Aorta (tissue), 5 donors: ENCODE measurements around the gene CROT. TPM values are rescaled to one million over a fixed set of nuclear protein-coding genes. Genes with fewer than 3 reads are reported as not detected.
A peak's percentile ranks its signal among the peaks of the same experiment; 100 is the strongest.

Experiments
- ATAC-seq: fragments of 200-7000 bp; cut with Tn5 transposase; one replicate; pipeline ENCODE4 v1.9.1; 2022; ENCODE audit warnings: moderate library complexity; ENCODE audit not compliant: low FRiP score
- DNase-seq, 2 donors: peaks; one replicate each; pipeline ENCODE4 v3.0.0-alpha.2; 2020
- H3K27ac ChIP-seq, 2 donors: one replicate each; pipeline ENCODE4 v1.5.1; 2013; ENCODE audit warnings: low read length in 2 of 2, mild to moderate bottlenecking in 2 of 2, moderate library complexity in 2 of 2, control low read depth in 1 of 2, inconsistent platforms in 1 of 2, low read depth in 1 of 2
- H3K27me3 ChIP-seq, 2 donors: one replicate each; pipeline ENCODE4 v1.6.1; 2013; ENCODE audit warnings: control low read depth in 1 of 2, low read length in 1 of 2, mild to moderate bottlenecking in 1 of 2, moderate library complexity in 1 of 2; ENCODE audit not compliant: insufficient read depth in 2 of 2, control insufficient read depth in 1 of 2
- H3K36me3 ChIP-seq, 2 donors: one replicate each; pipeline ENCODE4 v1.6.1; 2013; ENCODE audit warnings: control low read depth in 1 of 2, low read length in 1 of 2, mild to moderate bottlenecking in 1 of 2; ENCODE audit not compliant: insufficient read depth in 2 of 2, control insufficient read depth in 1 of 2
- H3K4me1 ChIP-seq, 2 donors: one replicate each; pipeline ENCODE4 v1.6.1; 2013; ENCODE audit warnings: low read length in 2 of 2, control low read depth in 1 of 2, mild to moderate bottlenecking in 1 of 2, moderate library complexity in 1 of 2; ENCODE audit not compliant: insufficient read depth in 2 of 2, control insufficient read depth in 1 of 2
- H3K4me3 ChIP-seq, 2 donors: one replicate each; pipeline ENCODE4 v1.5.1; 2013; ENCODE audit warnings: low read length in 2 of 2, control low read depth in 1 of 2, mild to moderate bottlenecking in 1 of 2
- H3K9me3 ChIP-seq: one replicate; pipeline ENCODE4 v1.6.1; 2013; ENCODE audit warnings: mild to moderate bottlenecking, low read length; ENCODE audit not compliant: control insufficient read depth
- WGBS, 2 donors: extraction: QIAGEN DNeasy Blood & Tissue Kit; methylation state at CpG; one replicate each; pipeline ENCODE4 v1.1.7; 2013; 5-methylcytosine and 5-hydroxymethylcytosine counted together
- intact Hi-C, 2 donors: fragments of 100-400 bp; cut with DNase I; formaldehyde crosslinking; loops; one replicate each; pipeline versions ENCODE4 v1.14.2 to v1.15.0; 2022
- polyA plus RNA-seq, 2 donors: library from polyadenylated mRNA; stranded (reverse); fragments of 200-250 nt; gene quantifications; one replicate each; pipeline ENCODE4 v1.2.3, GENCODE V29; 2013
- total RNA-seq, 2 donors: library from RNA; stranded (reverse); fragmentation: NEBNext Ultra II Directional; extraction: Animal tissue kit (Norgen Biotek cat#: 25700); gene quantifications; one replicate each; pipeline ENCODE4 v1.2.1, GENCODE V29; 2021
- donor health status: healthy with polysubstance abuse.
- donor health status: Bipolar disorder and iron deficiency.
- donor health status: DM: no; HTN: no; CAD: no.
- donor health status: DM: no; HTN: no; CAD: no.
- donor health status: DM: yes; HTN: yes; CAD: no.

CROT gene
- total and polyA plus RNA-seq, 4 donors: 11.0 to 19.5 (median 14.0) TPM

GRCh38 chr7:87375662-87376435, 30.4 kb downstream of the CROT start:
- H3K4me3 ChIP-seq: no peak overlapping the region
- H3K27ac ChIP-seq: no peak overlapping the region
- ATAC-seq (no peak), DNase-seq (no peak)
- H3K27me3 ChIP-seq: no peaks in the 10 kb centered on the region
- H3K9me3 ChIP-seq: no peaks in the 10 kb centered on the region
- no peaks in the 10 kb centered on the region for H3K4me1 ChIP-seq
- intact Hi-C loops: no loop called here
- 76 to 77% methylated on average over 5 of the region's 5 CpGs for WGBS, 2 donors
- H3K36me3 ChIP-seq: no peaks in the 10 kb centered on the region

- 83 to 88% methylated on average over 5 of the region's 5 CpGs for WGBS, 2 donors
- Histone ChIP-seq H3K36me3 (no peaks in the 10 kb centered on the region), H3K4me1 (no peaks in the 10 kb centered on the region), H3K27me3 (no peaks in the 10 kb centered on the region), H3K4me3 (no peak overlapping the region), H3K9me3 (no peaks in the 10 kb centered on the region), H3K27ac (no peak overlapping the region)
- no peak for ATAC-seq
- intact Hi-C loops: no loop called here
- DNase-seq: no peak
Measured at GRCh38 chr7:87380905-87381304, 35.4 kb downstream of the CROT start.

GRCh38 chr7:87391020-87391701, 45.7 kb downstream of the CROT start:
- Histone ChIP-seq H3K27me3 (no peaks in the 10 kb centered on the region), H3K36me3 (peaks cover 2 to 6% of the 10 kb centered on the region in 2 donors), H3K4me3 (no peak overlapping the region), H3K9me3 (no peaks in the 10 kb centered on the region), H3K4me1 (no peaks in the 10 kb centered on the region), H3K27ac (no peak overlapping the region)
- intact Hi-C loops: no loop called here
- ATAC-seq: no peak
- WGBS, 2 donors: 91 to 95% methylated on average over 8 of the region's 8 CpGs
- no peak for DNase-seq

- Histone ChIP-seq H3K36me3 (peaks cover 0 to 2% of the 10 kb centered on the region in 2 donors), H3K27me3 (no peaks in the 10 kb centered on the region), H3K4me3 (no peak overlapping the region), H3K4me1 (no peaks in the 10 kb centered on the region), H3K9me3 (no peaks in the 10 kb centered on the region), H3K27ac (no peak overlapping the region)
- 90 to 96% methylated on average over 1 of the region's 1 CpG for WGBS, 2 donors
- ATAC-seq (no peak), DNase-seq (no peak)
- intact Hi-C loops: no loop called here
Measured at GRCh38 chr7:87395442-87396020, 50.1 kb downstream of the CROT start.

- 95 to 99% methylated on average over 2 of the region's 2 CpGs for WGBS, 2 donors
- Histone ChIP-seq H3K27ac (no peak overlapping the region), H3K4me3 (no peak overlapping the region), H3K4me1 (no peaks in the 10 kb centered on the region), H3K36me3 (peaks cover 0 to 2% of the 10 kb centered on the region in 2 donors), H3K27me3 (no peaks in the 10 kb centered on the region), H3K9me3 (no peaks in the 10 kb centered on the region)
- ATAC-seq (no peak), DNase-seq (no peak)
- intact Hi-C loops: no loop called here
Measured at GRCh38 chr7:87398446-87398845, 53.0 kb downstream of the CROT start.

GRCh38 chr7:87404674-87405073, 59.2 kb downstream of the CROT start:
- Histone ChIP-seq H3K9me3 (no peaks in the 10 kb centered on the region), H3K4me3 (no peak overlapping the region), H3K36me3 (peaks cover 0 to 2% of the 10 kb centered on the region in 2 donors), H3K4me1 (no peaks in the 10 kb centered on the region), H3K27me3 (no peaks in the 10 kb centered on the region), H3K27ac (no peak overlapping the region)
- ATAC-seq (no peak), DNase-seq (no peak)
- intact Hi-C loops: no loop called here

GRCh38 chr7:87411186-87411585, 65.7 kb downstream of the CROT start:
- H3K27me3 ChIP-seq: no peaks in the 10 kb centered on the region
- DNase-seq: no peak
- H3K27ac ChIP-seq: peak overlapping the region; percentile 80 to 91
- no peak overlapping the region for H3K4me3 ChIP-seq
- intact Hi-C loops: loop anchor here in 1 of 2 donors (10.0 kb wide), 1 partner anchor 256 kb away; the partner anchor contains the start of gene DMTF1
- no peaks in the 10 kb centered on the region for H3K36me3 ChIP-seq
- WGBS, 2 donors: 76 to 87% methylated on average over 1 of the region's 1 CpG
- peaks cover 2 to 4% of the 10 kb centered on the region in 2 donors for H3K4me1 ChIP-seq
- H3K9me3 ChIP-seq: no peaks in the 10 kb centered on the region
- ATAC-seq: peak; percentile 13

GRCh38 chr7:87413029-87413428, 67.6 kb downstream of the CROT start:
- H3K9me3 ChIP-seq: no peaks in the 10 kb centered on the region
- H3K4me3 ChIP-seq: no peak overlapping the region
- ATAC-seq (no peak), DNase-seq (no peak)
- no peaks in the 10 kb centered on the region for H3K36me3 ChIP-seq
- H3K27me3 ChIP-seq: no peaks in the 10 kb centered on the region
- intact Hi-C loops: loop anchor here in 1 of 2 donors (10.0 kb wide), 1 partner anchor 258 kb away; the partner anchor contains the start of gene DMTF1
- 2 to 15% methylated on average over 1 of the region's 1 CpG for WGBS, 2 donors
- H3K4me1 ChIP-seq: peaks cover 2 to 4% of the 10 kb centered on the region in 2 donors
- H3K27ac ChIP-seq: peak overlapping the region in 1 of 2 donors; percentile 57
